Liver (tissue), 9 donors: ENCODE results near the gene ANXA6. TPM values are rescaled to one million over a fixed set of nuclear protein-coding genes. Genes with fewer than 3 reads are reported as not detected.

ENCODE experiments used
- DNase-seq: peaks from one replicate; pipeline ENCODE4 v3.0.0-alpha.2; 2017; ENCODE audit warnings: low spot score
- H3K27ac ChIP-seq, 2 donors: one replicate each; pipeline ENCODE4 v1.7.0; 2013; ENCODE audit warnings: inconsistent platforms in 2 of 2, low read length in 2 of 2, control low read depth in 1 of 2, low read depth in 1 of 2, mild to moderate bottlenecking in 1 of 2
- H3K27me3 ChIP-seq, 4 donors: one replicate each; pipeline versions ENCODE4 v1.6.1 to v1.7.0; 2013; ENCODE audit warnings: low read length in 3 of 4, inconsistent platforms in 1 of 4, mild to moderate bottlenecking in 1 of 4, moderate library complexity in 1 of 4; ENCODE audit not compliant: control insufficient read depth in 4 of 4, insufficient read depth in 4 of 4
- H3K36me3 ChIP-seq, 4 donors: one replicate each; pipeline versions ENCODE4 v1.6.1 to v1.7.0; 2013; ENCODE audit warnings: low read length in 3 of 4, mild to moderate bottlenecking in 3 of 4, low read depth in 1 of 4, moderate library complexity in 1 of 4; ENCODE audit not compliant: control insufficient read depth in 4 of 4, insufficient read depth in 3 of 4
- H3K4me1 ChIP-seq, 4 donors: one replicate each; pipeline versions ENCODE4 v1.6.1 to v1.7.0; 2013; ENCODE audit warnings: low read length in 3 of 4, mild to moderate bottlenecking in 3 of 4, moderate library complexity in 1 of 4; ENCODE audit not compliant: control insufficient read depth in 4 of 4, insufficient read depth in 4 of 4
- H3K4me3 ChIP-seq, 3 donors: one replicate each; pipeline versions ENCODE4 v1.6.1 to v1.7.0; 2013; ENCODE audit warnings: low read length in 3 of 3, control low read depth in 1 of 3, low read depth in 1 of 3, mild to moderate bottlenecking in 1 of 3
- H3K9ac ChIP-seq, 2 donors: one replicate each; pipeline ENCODE4 v1.7.0; 2013; ENCODE audit warnings: low read length in 2 of 2, mild to moderate bottlenecking in 2 of 2, moderate library complexity in 2 of 2, control low read depth in 1 of 2, low read depth in 1 of 2
- H3K9me3 ChIP-seq, 4 donors: one replicate each; pipeline versions ENCODE4 v1.6.1 to v1.7.0; 2013; ENCODE audit warnings: low read length in 3 of 4; ENCODE audit not compliant: control insufficient read depth in 4 of 4
- ATF3 ChIP-seq: IDR thresholded peaks from 2 replicates; pipeline ENCODE4 v1.6.1; 2016; ENCODE audit warnings: antibody characterized with exemption
- CTCF ChIP-seq: fragments of 150-350 bp; IDR thresholded peaks from 2 replicates; pipeline ENCODE4 v1.5.1; 2017; ENCODE audit warnings: improper control_type of control experiment, low read depth, low read length; ENCODE audit not compliant: missing input control
- EGR1 ChIP-seq, 2 donors: IDR thresholded peaks; 2 replicates each; pipeline ENCODE4 v1.6.1; 2016 to 2018; ENCODE audit warnings: antibody characterized with exemption in 2 of 2, low read depth in 2 of 2
- FOXA1 ChIP-seq: IDR thresholded peaks from 2 replicates; pipeline ENCODE4 v1.6.1; 2016; ENCODE audit warnings: antibody characterized with exemption
- FOXA2 ChIP-seq: IDR thresholded peaks from 2 replicates; pipeline ENCODE4 v1.6.1; 2016; ENCODE audit warnings: antibody characterized with exemption
- GABPA ChIP-seq, 2 donors: IDR thresholded peaks in 1 of 2; conservative IDR thresholded peaks in 1 of 2; 2 replicates each; pipeline ENCODE4 v1.6.1; 2016; ENCODE audit warnings: antibody characterized with exemption in 2 of 2, mild to moderate bottlenecking in 1 of 2, moderate library complexity in 1 of 2
- HNF4A ChIP-seq, 2 donors: conservative IDR thresholded peaks; 2 replicates each; pipeline ENCODE4 v1.6.1; 2016; ENCODE audit warnings: antibody characterized with exemption in 2 of 2, mild to moderate bottlenecking in 2 of 2
- HNF4G ChIP-seq: IDR thresholded peaks from 2 replicates; pipeline ENCODE4 v1.6.1; 2016; ENCODE audit warnings: antibody characterized with exemption
- JUND ChIP-seq, 2 donors: IDR thresholded peaks; 2 replicates each; pipeline ENCODE4 v1.6.1; 2016; ENCODE audit warnings: antibody characterized with exemption in 2 of 2
- NR2F2 ChIP-seq: IDR thresholded peaks from 2 replicates; pipeline ENCODE4 v1.6.1; 2016; ENCODE audit warnings: antibody characterized with exemption
- RAD21 ChIP-seq, 2 donors: IDR thresholded peaks; 2 replicates each; pipeline ENCODE4 v1.6.1; 2016; ENCODE audit warnings: antibody characterized with exemption in 2 of 2, mild to moderate bottlenecking in 2 of 2
- RXRA ChIP-seq, 2 donors: IDR thresholded peaks; 2 replicates each; pipeline ENCODE4 v1.6.1; 2017 to 2018; ENCODE audit warnings: antibody characterized with exemption in 2 of 2, mild to moderate bottlenecking in 1 of 2
- SP1 ChIP-seq: IDR thresholded peaks from 2 replicates; pipeline ENCODE4 v1.6.1; 2018; ENCODE audit warnings: antibody characterized with exemption, mild to moderate bottlenecking
- TAF1 ChIP-seq: conservative IDR thresholded peaks from 2 replicates; pipeline ENCODE4 v1.6.1; 2016; ENCODE audit warnings: antibody characterized with exemption, mild to moderate bottlenecking
- YY1 ChIP-seq: IDR thresholded peaks from 2 replicates; pipeline ENCODE4 v1.6.1; 2016; ENCODE audit warnings: antibody characterized with exemption, mild to moderate bottlenecking
- WGBS: extraction: QIAGEN DNeasy Blood & Tissue Kit; methylation state at CpG from one replicate; pipeline ENCODE4 v1.1.7; 2013; 5-methylcytosine and 5-hydroxymethylcytosine counted together
- polyA plus RNA-seq, 2 donors: library from polyadenylated mRNA; stranded (reverse) in 1 of 2; unstranded in 1 of 2; fragments of 200-250 nt in 1 of 2; fragments of >200 nt in 1 of 2; fragmentation: Nextera tagmentation in 1 of 2; extraction: Ambion mirVana in 1 of 2; gene quantifications; one replicate each; pipeline versions ENCODE4 v1.2.1 to v1.2.3, GENCODE V29; 2013 to 2015
- total RNA-seq, 2 donors: library from RNA; depleted of rRNA; stranded (reverse); fragments of >200 nt; gene quantifications; one replicate each; pipeline ENCODE4 v1.2.3, GENCODE V29; 2014
- TF ChIP-seq, protein P1 (sequence below): IDR thresholded peaks from 2 replicates; pipeline ENCODE4 v1.6.1; 2016; ENCODE audit warnings: antibody characterized with exemption, mild to moderate bottlenecking
- TF ChIP-seq, protein P2 (sequence below): IDR thresholded peaks from 2 replicates; pipeline ENCODE4 v1.6.1; 2016; ENCODE audit warnings: antibody characterized with exemption
- TF ChIP-seq, protein P3 (sequence below): IDR thresholded peaks from 2 replicates; pipeline ENCODE4 v1.6.1; 2016; ENCODE audit warnings: antibody characterized with exemption
- donor health status: healthy.
- donor health status: healthy.
- donor health status: healthy.
- donor health status: healthy.
- donor health status: healthy.

ANXA6 gene
- total and polyA plus RNA-seq, 4 donors = 52.7 to 215 (median 126) TPM

GRCh38 chr5:151171529-151171928 lies 13.9 kb upstream of the ANXA6 start:
- no peak for DNase-seq
- 75% methylated on average over 1 of the region's 1 CpG for WGBS

More at GRCh38 chr5:151171529-151171928, 13.9 kb upstream of the ANXA6 start:
- Histone ChIP-seq H3K36me3 (no peaks in the 10 kb centered on the region), H3K4me1 (no peaks in the 10 kb centered on the region), H3K27me3 (no peaks in the 10 kb centered on the region), H3K9me3 (no peaks in the 10 kb centered on the region), H3K27ac (no peak overlapping the region), H3K9ac (no peak overlapping the region), H3K4me3 (no peak overlapping the region)
- TF ChIP-seq FOXA2 = no peak
- TF ChIP-seq FOXA1 = no peak
- no peak for TF ChIP-seq ATF3
- TF ChIP-seq, protein P1, sequence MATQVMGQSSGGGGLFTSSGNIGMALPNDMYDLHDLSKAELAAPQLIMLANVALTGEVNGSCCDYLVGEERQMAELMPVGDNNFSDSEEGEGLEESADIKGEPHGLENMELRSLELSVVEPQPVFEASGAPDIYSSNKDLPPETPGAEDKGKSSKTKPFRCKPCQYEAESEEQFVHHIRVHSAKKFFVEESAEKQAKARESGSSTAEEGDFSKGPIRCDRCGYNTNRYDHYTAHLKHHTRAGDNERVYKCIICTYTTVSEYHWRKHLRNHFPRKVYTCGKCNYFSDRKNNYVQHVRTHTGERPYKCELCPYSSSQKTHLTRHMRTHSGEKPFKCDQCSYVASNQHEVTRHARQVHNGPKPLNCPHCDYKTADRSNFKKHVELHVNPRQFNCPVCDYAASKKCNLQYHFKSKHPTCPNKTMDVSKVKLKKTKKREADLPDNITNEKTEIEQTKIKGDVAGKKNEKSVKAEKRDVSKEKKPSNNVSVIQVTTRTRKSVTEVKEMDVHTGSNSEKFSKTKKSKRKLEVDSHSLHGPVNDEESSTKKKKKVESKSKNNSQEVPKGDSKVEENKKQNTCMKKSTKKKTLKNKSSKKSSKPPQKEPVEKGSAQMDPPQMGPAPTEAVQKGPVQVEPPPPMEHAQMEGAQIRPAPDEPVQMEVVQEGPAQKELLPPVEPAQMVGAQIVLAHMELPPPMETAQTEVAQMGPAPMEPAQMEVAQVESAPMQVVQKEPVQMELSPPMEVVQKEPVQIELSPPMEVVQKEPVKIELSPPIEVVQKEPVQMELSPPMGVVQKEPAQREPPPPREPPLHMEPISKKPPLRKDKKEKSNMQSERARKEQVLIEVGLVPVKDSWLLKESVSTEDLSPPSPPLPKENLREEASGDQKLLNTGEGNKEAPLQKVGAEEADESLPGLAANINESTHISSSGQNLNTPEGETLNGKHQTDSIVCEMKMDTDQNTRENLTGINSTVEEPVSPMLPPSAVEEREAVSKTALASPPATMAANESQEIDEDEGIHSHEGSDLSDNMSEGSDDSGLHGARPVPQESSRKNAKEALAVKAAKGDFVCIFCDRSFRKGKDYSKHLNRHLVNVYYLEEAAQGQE = no peak
- no peak for TF ChIP-seq GABPA (IDR thresholded peaks at IDR 0.05 in 1 of 2, conservative IDR thresholded peaks at IDR 0.05 in 1 of 2)
- no peak for TF ChIP-seq SP1
- TF ChIP-seq EGR1 (IDR thresholded peaks at IDR 0.05; ENCODE audit: low read depth in 2 of 2) = no peak
- no peak for TF ChIP-seq RAD21 (IDR thresholded peaks at IDR 0.05)
- TF ChIP-seq YY1 = no peak
- no peak for TF ChIP-seq CTCF
- TF ChIP-seq HNF4G = no peak
- TF ChIP-seq TAF1 = no peak
- TF ChIP-seq NR2F2 = no peak
- TF ChIP-seq JUND (IDR thresholded peaks at IDR 0.05) = no peak
- TF ChIP-seq, protein P2, sequence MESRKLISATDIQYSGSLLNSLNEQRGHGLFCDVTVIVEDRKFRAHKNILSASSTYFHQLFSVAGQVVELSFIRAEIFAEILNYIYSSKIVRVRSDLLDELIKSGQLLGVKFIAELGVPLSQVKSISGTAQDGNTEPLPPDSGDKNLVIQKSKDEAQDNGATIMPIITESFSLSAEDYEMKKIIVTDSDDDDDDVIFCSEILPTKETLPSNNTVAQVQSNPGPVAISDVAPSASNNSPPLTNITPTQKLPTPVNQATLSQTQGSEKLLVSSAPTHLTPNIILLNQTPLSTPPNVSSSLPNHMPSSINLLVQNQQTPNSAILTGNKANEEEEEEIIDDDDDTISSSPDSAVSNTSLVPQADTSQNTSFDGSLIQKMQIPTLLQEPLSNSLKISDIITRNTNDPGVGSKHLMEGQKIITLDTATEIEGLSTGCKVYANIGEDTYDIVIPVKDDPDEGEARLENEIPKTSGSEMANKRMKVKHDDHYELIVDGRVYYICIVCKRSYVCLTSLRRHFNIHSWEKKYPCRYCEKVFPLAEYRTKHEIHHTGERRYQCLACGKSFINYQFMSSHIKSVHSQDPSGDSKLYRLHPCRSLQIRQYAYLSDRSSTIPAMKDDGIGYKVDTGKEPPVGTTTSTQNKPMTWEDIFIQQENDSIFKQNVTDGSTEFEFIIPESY = no peak
- TF ChIP-seq RXRA (IDR thresholded peaks at IDR 0.05) = no peak
- TF ChIP-seq, protein P3, sequence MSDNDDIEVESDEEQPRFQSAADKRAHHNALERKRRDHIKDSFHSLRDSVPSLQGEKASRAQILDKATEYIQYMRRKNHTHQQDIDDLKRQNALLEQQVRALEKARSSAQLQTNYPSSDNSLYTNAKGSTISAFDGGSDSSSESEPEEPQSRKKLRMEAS = no peak
- TF ChIP-seq HNF4A (conservative IDR thresholded peaks at IDR 0.05) = no peak
